ENCODE results near the gene DYNAP. TPM values are rescaled to one million over a fixed set of nuclear protein-coding genes. Genes with fewer than 3 reads are reported as not detected.

Gene DYNAP
- total RNA-seq, 4 donors from 2014 or later = not detected

GRCh38 chr18:54641734-54642133 is 50.7 kb downstream of the DYNAP start:
- in situ Hi-C loops (cut with MboI; ENCODE audit: low sequenced_read_pairs in 4 of 4) = no loop called here
- H3K27ac ChIP-seq = no peak overlapping the region
- no peaks in the 10 kb centered on the region for H3K4me1 ChIP-seq
- no peaks in the 10 kb centered on the region for H3K9me3 ChIP-seq
- no peaks in the 10 kb centered on the region for H3K27me3 ChIP-seq
- intact Hi-C loops (cut with DNase I; ENCODE audit: low total_unique reads) = no loop called here
- no peak for ATAC-seq
- H3K36me3 ChIP-seq = no peaks in the 10 kb centered on the region
- no peak overlapping the region for H3K4me3 ChIP-seq
- TF ChIP-seq POLR2A (IDR thresholded peaks at IDR 0.05) = no peak
- TF ChIP-seq, protein P1, sequence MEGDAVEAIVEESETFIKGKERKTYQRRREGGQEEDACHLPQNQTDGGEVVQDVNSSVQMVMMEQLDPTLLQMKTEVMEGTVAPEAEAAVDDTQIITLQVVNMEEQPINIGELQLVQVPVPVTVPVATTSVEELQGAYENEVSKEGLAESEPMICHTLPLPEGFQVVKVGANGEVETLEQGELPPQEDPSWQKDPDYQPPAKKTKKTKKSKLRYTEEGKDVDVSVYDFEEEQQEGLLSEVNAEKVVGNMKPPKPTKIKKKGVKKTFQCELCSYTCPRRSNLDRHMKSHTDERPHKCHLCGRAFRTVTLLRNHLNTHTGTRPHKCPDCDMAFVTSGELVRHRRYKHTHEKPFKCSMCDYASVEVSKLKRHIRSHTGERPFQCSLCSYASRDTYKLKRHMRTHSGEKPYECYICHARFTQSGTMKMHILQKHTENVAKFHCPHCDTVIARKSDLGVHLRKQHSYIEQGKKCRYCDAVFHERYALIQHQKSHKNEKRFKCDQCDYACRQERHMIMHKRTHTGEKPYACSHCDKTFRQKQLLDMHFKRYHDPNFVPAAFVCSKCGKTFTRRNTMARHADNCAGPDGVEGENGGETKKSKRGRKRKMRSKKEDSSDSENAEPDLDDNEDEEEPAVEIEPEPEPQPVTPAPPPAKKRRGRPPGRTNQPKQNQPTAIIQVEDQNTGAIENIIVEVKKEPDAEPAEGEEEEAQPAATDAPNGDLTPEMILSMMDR (IDR thresholded peaks at IDR 0.05 in 4 of 5, conservative IDR thresholded peaks at IDR 0.05 in 1 of 5) = no peak
- DNase-seq = no peak

DNA sequence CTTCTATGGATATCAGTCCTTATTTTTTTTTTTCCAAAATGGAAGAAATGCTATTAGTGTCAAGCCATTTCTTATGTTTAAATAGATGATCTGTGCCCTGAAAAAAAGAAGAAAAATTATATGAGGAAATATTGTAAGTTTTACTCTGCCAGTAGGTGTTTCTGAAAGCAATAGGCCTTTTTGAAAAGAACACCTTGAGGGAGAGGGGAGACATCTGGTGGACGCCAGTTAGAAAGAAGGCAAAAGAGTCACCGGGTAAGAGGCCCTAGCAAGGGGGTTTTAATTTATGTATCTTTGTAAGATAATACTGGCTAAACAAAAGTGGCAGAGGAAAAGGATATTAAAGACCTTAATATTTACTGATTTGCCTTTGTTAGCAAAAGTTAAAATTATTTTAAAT is 56.1 kb downstream of the DYNAP start:
- ATAC-seq = no peak
- in situ Hi-C loops (cut with MboI; ENCODE audit: low sequenced_read_pairs in 4 of 4) = no loop called here

More for the DNA sequence above, 56.1 kb downstream of the DYNAP start:
- DNase-seq = no peak
- Histone ChIP-seq H3K4me1 (no peaks in the 10 kb centered on the region), H3K27me3 (no peaks in the 10 kb centered on the region), H3K9me3 (no peaks in the 10 kb centered on the region), H3K27ac (no peak overlapping the region), H3K36me3 (no peaks in the 10 kb centered on the region), H3K4me3 (no peak overlapping the region)
- intact Hi-C loops (cut with DNase I; ENCODE audit: low total_unique reads) = no loop called here
- no peak for TF ChIP-seq POLR2A (IDR thresholded peaks at IDR 0.05)
- TF ChIP-seq, protein P1 (IDR thresholded peaks at IDR 0.05 in 4 of 5, conservative IDR thresholded peaks at IDR 0.05 in 1 of 5) = no peak

Other genes starting within 250 kb of the DYNAP start
- gene STARD6, start 233.4 kb upstream of the DYNAP start, total RNA-seq = not detected
- gene C18orf54, start 233.3 kb upstream of the DYNAP start, total RNA-seq = under 1 TPM in 3 of 4 donors, not detected in 1; 0.26 to 0.87 (median 0.44) TPM
- under 1 TPM in 3 of 4 donors, not detected in 1; 0.02 to 0.20 (median 0.05) TPM for gene RAB27B, start 237.2 kb downstream of the DYNAP start, total RNA-seq